ENCODE results near the gene FBN1.

GRCh38 chr15:48625126-48625525 lies 20.4 kb downstream of the FBN1 start:
- TF ChIP-seq POLR2A (IDR thresholded peaks at IDR 0.05) (no peak), EP300 (IDR thresholded peaks at IDR 0.05) (no peak), CTCF (IDR thresholded peaks at IDR 0.05) (no peak), POLR2AphosphoS5 (IDR thresholded peaks at IDR 0.05) (no peak)

All from upper lobe of left lung (tissue), 4 donors.